Subcutaneous adipose tissue (tissue), 4 donors: ENCODE data around the gene KIF18A. TPM values are rescaled to one million over a fixed set of nuclear protein-coding genes. Genes with fewer than 3 reads are reported as not detected.

ENCODE experiments used
- small RNA-seq: library from RNA; depleted of rRNA; stranded (forward); fragments of <200 nt; gene quantifications from one replicate; pipeline ENCODE3, GENCODE V24; 2016
- total RNA-seq, 4 donors: library from RNA; depleted of rRNA; stranded (reverse); fragments of >200 nt; gene quantifications; one replicate each; pipeline ENCODE4 v1.1.0, GENCODE V29; 2016
- TF ChIP-seq, protein P1 (sequence below): fragments of 450-650 bp; IDR thresholded peaks from one replicate; pipeline ENCODE4 v1.5.1; 2016; ENCODE audit warnings: low read depth, mild to moderate bottlenecking, control low read depth, antibody characterized with exemption, moderate library complexity

The KIF18A gene
- total RNA-seq, 4 donors from 2014 or later = 0.16 to 1.9 (median 0.44) TPM; not detected in 1

DNA sequence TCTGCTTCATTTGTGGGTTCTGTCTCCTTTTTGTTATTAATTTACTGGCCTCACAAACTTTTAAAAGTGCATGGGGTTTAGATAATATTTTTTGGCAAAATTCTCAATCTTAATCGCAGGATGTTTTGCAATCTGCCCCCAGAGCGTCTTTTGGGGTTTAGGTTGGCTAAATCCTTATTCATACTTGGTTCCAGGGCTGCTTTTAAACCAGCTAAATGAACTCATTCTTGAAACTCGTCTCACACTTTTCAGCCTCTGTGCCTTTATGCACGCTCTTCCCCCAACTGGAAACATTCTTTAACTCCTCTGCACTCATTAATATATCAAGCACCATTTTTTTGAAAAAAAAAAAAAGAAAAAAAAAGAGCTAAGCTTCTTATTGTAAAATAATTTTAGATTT, 131.7 kb downstream of the KIF18A start:
- TF ChIP-seq, protein P1, sequence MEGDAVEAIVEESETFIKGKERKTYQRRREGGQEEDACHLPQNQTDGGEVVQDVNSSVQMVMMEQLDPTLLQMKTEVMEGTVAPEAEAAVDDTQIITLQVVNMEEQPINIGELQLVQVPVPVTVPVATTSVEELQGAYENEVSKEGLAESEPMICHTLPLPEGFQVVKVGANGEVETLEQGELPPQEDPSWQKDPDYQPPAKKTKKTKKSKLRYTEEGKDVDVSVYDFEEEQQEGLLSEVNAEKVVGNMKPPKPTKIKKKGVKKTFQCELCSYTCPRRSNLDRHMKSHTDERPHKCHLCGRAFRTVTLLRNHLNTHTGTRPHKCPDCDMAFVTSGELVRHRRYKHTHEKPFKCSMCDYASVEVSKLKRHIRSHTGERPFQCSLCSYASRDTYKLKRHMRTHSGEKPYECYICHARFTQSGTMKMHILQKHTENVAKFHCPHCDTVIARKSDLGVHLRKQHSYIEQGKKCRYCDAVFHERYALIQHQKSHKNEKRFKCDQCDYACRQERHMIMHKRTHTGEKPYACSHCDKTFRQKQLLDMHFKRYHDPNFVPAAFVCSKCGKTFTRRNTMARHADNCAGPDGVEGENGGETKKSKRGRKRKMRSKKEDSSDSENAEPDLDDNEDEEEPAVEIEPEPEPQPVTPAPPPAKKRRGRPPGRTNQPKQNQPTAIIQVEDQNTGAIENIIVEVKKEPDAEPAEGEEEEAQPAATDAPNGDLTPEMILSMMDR = no peak

DNA sequence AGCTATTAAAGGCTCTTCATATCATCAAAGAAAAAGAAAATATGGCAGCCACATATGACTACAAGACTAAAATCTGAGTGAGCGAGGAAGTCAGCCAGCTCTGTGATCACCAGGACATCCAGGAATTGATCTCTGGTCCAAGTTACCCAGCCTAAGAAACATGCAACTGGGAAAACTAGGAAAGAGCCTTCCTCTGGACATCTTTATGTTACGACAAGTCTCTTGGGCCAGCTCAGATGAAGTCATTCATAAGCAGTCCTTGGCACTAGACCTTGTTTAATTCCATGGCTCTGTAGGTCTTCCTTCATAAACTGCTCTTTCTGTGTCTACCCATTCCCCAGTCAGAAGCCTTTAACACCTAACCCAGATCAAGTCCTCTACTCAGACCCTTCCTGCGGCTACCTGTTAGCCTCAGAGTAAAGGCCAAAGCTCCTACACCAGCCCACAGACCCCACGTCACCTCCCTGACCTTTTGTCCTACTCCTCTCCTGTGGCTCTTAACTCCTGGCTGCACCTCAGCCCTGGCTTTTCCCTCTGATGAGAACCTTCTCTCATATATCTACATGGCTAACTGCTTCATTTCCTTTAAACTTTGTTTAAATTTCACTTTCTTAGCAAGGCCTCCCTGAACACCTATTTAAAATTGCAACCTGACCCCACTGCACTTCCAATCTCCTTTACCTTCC, 134.0 kb downstream of the KIF18A start:
- TF ChIP-seq, protein P1 = no peak

DNA sequence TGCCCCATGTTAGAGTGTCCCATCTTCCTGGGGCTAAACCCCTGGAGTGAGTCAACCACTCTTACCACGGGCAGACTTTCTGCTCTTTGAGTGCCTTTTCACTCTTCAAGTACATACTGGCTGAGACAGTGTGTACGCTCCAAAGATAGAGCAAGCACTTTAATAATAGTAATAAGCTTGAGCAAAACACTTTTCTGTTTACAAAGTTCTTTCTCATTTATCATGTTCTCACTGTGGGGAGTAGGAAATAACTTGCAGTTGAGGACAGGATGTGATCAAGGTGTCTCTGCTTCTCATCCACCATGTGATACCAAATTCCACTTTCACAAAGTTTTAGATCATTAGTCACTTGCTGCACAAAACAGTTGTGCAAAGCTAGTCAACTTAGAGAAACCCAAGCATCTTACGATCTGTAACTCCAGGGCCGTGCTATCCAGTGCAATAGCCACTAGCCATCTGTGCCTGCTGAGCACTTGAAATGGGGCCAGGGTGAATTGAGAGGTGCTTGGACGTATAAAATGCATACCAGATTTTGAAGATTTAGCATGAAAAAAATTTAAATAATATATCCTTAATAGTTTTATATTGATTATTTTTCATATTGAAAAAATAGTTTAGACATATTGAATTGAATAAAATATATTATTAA, 135.3 kb downstream of the KIF18A start:
- TF ChIP-seq, protein P1 = no peak

DNA sequence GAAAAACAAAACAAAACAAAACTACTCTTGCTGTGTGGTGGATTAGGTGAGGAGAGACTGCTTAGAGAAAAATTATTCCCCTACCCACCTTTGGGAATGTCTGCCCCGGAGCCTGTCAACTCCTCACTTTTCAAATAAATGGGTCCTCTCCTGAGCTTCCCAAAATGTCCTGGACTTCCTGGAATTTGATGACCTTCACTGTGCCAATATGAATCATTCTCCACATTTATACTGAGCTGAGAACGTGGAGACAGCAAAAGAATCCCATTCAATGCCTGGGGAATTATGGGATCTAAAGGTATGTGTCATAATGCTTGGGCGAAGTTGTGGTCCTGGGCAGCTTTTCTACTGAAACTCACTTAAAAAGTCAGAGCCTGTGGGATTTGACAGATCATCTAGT, 136.8 kb downstream of the KIF18A start:
- TF ChIP-seq, protein P1 = no peak

Small RNAs within 50 kb of the gene (small RNA-seq; reads per million reads assigned to genes)
- not detected for gene AC023206.1
- gene MIR610 = not detected

Other genes starting within 250 kb of the KIF18A start
- gene METTL15, start 232 bp upstream of the KIF18A start, total RNA-seq = 10 to 100 TPM; 10.7 to 12.8 (median 12.4) TPM